ENCODE data around the gene ZFP64.

- TF ChIP-seq CTCF (IDR thresholded peaks at IDR 0.05) = no peak
- TF ChIP-seq POLR2A (IDR thresholded peaks at IDR 0.05) = no peak
Measured at GRCh38 chr20:52137850-52138249, 53.7 kb downstream of the ZFP64 start.

Data from upper lobe of left lung (tissue), 4 donors.